GM18867 (cell line): ENCODE data around the gene TMCO4.
A peak's percentile ranks its signal among the peaks of the same experiment; 100 is the strongest.
"Not testable (repeated sequence)": the region's sequence is repeated elsewhere in the genome, so short reads cannot be mapped to it uniquely, and the experiment has no call there.

Source experiments
- ATAC-seq: cut with Tn5 transposase; IDR thresholded peaks from one replicate; pipeline ENCODE4 v1.9.1; 2021; ENCODE audit warnings: mild to moderate bottlenecking, moderate library complexity; ENCODE audit not compliant: unreplicated experiment

Gene TMCO4

DNA sequence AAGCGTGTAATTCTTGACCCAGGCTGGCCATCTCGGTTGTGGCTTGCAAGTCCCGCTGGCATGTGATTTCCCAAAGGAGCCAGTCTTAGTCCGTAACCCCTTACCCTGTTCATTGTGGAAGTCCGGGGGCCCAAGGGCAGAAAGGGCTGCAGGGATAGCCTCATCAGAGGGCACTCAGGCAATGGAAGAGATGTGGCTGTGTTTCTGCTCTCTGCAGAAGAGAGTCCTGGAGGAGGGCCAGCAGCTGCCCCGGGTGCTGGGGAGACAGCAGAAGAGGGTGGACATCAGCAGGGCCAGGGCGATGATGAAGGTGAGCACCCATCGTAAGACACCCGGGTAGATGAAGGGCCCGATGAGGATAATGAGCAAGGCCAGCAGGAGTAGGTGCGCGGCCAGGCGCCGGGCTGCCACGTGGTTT, 14.5 kb upstream of the TMCO4 start:
- no peak for ATAC-seq

DNA sequence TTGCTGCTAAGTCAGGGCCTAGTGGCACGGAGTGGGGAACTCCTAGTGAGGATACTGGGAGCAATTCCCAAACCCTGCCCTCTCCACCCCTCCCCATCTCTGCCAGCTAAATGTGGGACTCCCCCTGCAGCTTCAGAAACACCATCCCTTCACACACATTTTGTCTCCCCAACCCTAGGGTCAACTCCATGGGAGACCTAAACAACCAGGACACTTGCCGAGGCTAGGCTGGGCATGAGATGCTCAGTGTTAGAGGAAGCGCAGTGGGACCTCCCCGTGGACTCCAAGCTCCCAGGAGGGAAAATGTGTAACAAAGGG, 13.9 kb upstream of the TMCO4 start:
- no peak for ATAC-seq

DNA sequence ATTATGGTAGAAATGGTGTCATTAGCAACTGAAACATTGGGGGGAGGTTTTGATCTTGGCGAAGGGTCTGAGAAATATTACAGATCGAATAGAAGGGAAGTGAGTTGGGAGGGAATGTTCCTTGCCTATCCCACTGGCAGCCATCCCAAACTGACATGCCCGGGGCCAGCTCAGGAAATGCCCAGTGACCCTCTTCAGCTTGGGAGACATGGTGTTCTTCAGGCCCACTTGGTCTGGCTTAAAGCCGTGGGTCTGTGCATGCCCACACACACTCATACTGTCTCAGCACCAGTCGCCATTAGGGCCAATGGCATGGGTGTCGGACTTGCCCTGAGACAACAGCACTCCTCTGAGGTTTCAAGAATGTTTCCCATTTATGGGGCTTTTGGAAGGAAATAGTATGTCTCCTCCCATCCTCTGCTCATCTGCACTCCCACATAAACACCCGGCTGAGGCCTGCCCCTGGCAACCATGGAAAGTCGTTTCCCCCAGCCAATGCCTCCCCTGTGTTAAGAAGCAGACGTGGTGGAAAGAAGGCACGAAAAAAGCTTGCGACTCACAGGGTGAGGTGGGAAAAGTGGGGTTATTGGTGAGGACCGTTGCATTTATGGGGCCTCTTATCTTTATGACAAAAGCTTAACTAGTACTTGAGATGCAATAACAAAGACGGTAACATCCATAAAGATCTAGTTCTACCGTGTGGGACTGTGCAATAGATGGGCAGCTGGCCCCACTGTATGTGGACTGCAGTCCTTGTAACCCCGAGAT, 13.3 kb upstream of the TMCO4 start:
- ATAC-seq, result no peak

- no peak for ATAC-seq
These were observed 11.6 kb upstream of the TMCO4 start for GRCh38 chr1:19811206-19811851.

DNA sequence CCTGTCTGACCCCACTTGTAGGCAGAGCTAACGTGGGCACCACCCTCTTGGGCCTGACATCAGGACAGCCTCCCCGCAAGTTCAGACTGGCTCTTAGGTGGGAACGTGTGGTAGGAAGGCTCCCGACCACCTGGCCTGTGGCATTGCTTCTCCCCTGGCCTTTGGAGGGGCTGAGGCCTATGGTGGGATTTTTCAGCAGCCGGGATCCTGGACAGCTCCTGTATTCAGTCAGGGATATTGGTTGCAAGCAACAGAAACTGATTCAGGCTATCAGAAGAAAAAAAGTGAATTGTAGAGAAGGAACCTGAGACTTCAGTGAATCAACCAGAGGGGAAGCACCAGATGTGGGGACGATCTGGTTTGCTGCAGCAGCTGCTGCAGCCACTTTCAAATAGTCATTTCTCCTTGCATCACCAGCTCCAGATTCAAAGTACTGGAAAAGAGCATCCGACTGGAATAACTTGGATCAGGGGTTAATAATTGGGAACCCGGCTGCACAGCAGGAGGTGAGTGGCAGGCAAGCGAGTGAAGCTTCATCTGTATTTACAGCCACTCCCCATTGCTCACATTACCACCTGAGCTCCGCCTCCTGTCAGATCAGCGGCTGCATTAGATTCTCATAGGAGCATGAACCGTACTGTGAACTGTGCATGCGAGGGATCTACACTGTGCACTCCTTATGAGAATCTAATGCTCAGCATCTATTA, 9.5 kb upstream of the TMCO4 start:
- ATAC-seq, result no peak

DNA sequence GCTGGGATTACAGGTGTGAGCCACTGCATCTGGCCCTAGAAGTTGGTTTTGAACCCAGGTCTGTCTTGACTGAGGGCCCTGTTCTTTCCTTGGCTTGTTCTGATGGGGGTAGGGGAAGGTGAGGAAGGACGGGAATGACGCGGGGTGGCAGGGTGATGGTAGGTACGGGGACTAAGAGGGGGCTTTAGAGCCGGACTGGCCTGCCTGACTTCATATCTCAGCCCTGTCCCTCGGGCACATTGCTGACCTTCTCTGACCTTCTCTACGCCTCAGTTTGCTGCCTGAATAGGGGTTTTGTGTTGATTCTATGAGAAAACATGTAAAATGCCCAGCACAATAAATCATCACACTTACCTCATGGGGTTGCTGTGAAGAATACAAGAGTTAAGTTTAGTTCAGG, 8.6 kb upstream of the TMCO4 start:
- ATAC-seq, result no peak

DNA sequence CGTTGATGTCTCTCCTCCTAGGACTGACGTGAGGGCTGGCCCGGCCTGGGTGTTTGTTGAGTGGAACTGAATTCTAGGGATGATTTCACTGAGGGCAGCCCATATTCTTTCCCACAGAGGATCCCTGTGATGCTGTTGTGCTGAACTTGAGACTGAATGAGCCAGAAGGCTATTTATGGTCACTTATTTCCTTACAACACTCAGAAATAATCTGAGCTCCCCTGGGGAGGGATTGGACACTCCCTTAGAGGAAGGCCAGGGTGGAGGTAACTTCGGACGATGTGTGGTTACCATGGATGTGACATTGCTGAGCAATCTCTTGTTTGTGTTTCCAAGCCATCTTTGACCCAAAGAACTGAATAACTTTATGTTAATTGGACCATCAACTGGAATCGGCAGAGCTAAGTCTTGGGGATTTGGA, 5.1 kb upstream of the TMCO4 start:
- no peak for ATAC-seq

DNA sequence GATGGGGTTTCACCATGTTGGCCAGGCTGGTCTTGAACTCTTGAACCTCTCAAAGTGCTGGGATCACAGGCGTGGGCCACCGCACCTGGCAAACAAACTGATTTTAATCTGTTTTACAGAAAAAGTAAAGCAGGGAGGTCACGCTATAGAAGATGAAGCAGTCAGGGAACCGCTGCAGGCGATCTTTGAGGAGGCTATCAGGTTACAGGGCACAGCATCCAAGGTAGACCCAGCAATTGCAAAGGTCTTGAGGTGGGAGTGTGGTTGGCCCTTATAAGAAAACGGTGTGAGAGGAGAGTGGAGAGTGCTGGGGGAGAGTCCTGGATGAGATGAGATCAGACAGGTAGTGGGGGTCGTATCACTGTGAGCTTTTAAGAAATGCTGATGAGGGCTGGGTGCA, 2.6 kb upstream of the TMCO4 start:
- no peak for ATAC-seq

DNA sequence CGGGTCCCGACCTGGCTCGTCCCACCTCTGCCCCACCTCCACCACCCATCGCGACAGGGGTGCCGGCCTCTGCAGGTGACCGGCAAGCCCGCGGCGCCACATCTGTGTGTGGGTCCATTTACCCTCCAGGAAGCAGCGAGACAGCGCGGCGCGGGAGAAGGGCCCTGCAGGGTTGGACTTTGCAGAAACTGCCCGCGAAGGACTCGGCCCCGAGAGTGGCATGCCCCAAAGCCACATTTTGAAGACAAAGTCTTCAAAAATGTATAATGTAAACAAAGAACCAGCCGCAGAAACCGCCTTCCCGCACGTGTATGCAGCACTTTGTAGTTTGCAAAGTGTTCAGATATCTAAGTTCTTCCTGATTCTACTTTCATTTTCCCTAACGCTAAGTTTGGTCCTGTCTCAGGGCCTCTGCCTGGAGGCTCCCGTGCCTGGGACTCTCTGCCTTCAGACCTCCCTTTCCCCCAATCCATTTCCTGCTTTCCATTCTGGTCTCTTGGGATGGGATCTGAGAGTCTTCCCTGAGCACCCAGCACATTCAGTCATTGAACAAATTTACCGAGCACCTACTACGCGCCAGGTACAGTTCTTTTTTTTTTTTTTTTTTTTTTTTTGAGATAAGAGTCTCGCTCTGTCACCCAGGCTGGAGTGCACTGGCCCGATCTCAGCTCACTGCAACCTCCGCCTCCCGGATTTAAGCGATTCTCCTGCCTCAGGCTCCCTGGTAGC, 524 bp upstream of the TMCO4 start:
- peak; percentile 54 for ATAC-seq

DNA sequence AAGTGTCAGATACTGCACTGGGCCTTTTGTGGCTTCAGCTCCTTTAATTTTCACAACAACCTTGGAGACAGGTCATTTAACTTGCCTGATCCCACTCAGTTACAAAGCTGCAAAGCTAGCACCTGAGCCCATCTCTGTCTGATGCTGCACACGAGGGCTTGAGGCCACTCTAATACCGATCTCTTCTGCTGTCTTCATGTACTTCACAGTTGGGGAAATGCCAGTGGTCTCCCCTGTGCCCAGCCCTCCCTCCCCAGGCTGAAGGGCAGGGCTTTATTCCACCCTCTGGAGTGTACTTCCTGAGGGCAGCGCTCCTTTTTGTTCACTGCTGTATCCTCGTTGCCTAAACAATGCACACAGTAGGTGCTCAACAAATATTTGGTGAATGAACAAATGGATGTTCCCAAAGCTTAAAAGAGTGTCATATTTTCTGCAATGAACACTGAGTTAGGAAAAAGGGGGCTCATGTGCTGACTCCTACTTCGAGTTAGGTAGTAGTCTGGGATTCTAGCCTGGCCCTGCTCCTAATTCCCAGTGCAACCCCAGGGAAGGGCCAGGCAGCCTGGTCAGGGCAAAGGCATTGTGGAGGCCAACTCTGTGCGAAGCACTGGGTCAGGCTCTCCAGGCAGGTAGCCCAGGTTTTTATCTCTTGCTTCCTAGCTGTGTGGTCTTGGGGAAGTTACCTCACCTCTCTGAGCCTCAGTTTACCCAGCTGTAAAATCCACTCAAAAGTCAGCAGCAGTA, 1.1 kb downstream of the TMCO4 start:
- no peak for ATAC-seq

- no peak for ATAC-seq
These were observed 1.9 kb downstream of the TMCO4 start for GRCh38 chr1:19797827-19798226.

DNA sequence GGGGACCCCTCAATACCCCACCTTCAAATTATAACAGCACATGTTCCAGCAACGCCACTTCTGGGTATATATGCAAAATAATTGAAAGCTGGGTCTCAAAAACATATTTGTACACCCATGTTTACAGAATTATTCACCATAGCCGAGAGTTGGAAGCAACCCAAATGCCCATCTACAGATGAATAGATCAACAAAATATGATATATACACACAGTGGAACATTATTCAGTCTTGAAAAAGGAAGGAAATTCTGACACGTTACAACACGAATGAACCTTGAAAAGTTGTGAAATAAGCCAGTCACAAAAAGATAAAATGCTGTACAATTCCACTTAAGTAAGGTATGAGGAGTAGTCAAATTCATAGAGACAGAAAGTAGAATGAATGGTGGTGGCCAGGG, 5.1 kb downstream of the TMCO4 start:
- ATAC-seq, result no peak

- no peak for ATAC-seq
These were observed 6.2 kb downstream of the TMCO4 start for GRCh38 chr1:19793360-19794046.

DNA sequence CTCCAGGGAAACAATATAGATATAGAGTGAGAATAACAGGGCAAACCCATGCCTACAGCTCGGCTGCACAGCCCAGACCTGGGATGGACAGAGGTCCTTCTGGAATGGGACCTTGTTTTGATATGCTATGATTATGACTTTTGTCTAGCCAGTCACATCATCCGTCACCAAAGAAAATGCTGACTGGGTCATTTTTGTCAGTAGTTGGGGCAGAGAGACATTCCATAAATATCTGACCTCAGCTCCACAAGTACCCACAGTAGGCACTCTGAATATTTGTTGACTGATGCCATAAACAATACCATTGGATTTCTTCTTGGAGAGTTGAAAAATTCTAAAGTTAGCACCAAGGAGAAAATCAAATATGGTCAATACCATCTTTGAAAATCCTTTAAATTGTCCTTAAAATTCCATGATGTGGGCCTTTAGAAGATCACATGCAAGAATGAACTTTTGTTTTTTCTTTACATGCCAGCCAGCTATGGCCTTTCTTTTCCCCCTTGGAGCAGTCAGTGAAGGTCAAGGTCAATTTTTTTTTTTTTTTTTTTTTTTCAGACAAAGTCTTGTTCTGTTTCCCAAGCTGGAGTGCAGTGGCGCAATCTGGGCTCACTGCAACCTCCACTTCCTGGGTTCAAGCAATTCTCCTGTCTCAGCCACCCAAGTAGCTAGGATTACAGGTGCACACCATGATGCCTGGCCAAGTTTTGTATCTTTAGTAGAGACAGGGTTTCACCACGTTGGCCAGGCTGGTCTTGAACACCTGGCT, 7.3 kb downstream of the TMCO4 start:
- no peak for ATAC-seq

GRCh38 chr1:19790061-19790975, 9.4 kb downstream of the TMCO4 start:
- not testable (repeated sequence) for ATAC-seq

GRCh38 chr1:19786988-19787423, 12.7 kb downstream of the TMCO4 start:
- ATAC-seq, result no peak

- ATAC-seq, result no peak
These were observed 14.1 kb downstream of the TMCO4 start for GRCh38 chr1:19785660-19786059.

- ATAC-seq, result no peak
These were observed 19.3 kb downstream of the TMCO4 start for GRCh38 chr1:19780267-19780877.
